ENCODE data around the gene GUCY2D.
A peak's percentile ranks its signal among the peaks of the same experiment; 100 is the strongest.
"Not testable (repeated sequence)": the region's sequence is repeated elsewhere in the genome, so short reads cannot be mapped to it uniquely, and the experiment has no call there.

The GUCY2D gene

DNA sequence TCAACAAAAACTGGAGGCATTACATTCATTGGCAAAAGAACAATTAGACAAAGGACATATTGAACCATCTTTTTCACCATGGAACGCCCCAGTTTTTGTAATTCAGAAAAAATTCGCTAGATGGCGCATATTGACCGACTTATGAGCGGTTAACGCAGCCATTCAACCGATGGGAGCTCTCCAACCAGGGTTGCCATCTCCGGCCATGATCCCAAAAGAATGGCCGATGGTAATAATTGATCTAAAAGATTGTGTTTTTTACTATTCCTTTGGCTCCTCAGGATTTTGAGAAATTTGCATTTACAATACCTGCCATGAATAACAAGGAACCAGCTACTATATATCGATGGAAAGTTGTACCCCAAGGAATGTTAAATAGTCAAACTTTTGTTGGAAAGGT, 57.9 kb downstream of the GUCY2D start:
- no peak overlapping the region for H3K4me3 ChIP-seq (ENCODE audit: low read depth, low read length)
- peak; percentile 67 for TF ChIP-seq CTCF (IDR thresholded peaks at IDR 0.05; ENCODE audit: low read depth, low read length, missing control alignments)
- peak; percentile 39 for DNase-seq (ENCODE audit: low read depth)

DNA sequence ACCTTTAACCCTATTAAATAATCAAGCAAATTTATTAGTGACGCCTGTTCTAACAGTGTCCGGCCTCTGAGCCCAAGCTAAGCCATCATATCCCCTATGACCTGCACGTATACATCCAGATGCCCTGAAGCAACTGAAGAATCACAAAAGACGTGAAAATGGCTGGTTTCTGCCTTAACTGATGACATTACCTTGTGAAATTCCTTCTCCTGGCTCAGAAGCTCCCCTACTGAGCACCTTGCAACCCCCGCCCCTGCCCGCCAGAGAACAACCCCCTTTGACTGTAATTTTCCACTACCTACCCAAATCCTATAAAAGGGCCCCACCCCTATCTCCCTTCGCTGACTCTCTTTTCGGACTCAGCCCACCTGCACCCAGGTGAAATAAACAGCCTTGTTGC, 59.4 kb downstream of the GUCY2D start:
- H3K4me3 ChIP-seq (ENCODE audit: low read depth, low read length); DNase-seq (ENCODE audit: low read depth): not testable (repeated sequence)

- TF ChIP-seq CTCF (IDR thresholded peaks at IDR 0.05; ENCODE audit: low read depth, low read length, missing control alignments), result no peak
- no peak for DNase-seq (ENCODE audit: low read depth)
- no peak overlapping the region for H3K4me3 ChIP-seq (ENCODE audit: low read depth, low read length)
Observed at GRCh38 chr17:8062435-8062806, 60.0 kb downstream of the GUCY2D start.

DNA sequence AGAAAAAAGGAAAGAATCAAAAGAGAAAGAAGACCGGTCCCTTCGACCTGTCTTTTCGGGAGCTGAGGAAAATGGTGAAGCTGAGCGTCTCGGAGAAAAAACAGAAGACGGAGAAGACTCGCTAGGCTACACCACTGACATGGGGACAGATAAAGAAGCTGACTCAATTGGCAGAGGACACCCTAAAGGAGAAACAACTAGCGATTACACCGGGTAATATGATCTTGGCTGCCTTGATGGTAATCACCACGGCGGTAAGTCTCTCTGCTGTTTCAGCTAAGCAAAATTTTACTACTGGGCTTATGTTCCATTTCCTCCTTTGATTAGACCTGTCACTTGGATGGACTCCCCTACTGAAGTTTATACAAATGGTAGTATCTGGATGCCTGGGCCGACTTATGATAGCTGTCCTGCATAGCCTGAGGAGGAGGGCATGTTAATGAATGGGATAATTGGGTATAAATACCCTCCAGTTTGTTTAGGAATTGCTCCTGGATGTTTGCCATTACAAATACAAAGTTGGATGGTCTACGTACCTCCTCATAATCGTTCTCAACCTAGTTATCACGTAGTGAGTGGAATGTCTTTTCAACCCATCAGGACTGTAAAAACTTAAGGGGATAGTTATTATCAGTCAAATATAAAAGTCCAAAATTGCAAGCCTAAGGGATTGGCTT, 60.5 kb downstream of the GUCY2D start:
- no peak overlapping the region for H3K4me3 ChIP-seq (ENCODE audit: low read depth, low read length)

DNA sequence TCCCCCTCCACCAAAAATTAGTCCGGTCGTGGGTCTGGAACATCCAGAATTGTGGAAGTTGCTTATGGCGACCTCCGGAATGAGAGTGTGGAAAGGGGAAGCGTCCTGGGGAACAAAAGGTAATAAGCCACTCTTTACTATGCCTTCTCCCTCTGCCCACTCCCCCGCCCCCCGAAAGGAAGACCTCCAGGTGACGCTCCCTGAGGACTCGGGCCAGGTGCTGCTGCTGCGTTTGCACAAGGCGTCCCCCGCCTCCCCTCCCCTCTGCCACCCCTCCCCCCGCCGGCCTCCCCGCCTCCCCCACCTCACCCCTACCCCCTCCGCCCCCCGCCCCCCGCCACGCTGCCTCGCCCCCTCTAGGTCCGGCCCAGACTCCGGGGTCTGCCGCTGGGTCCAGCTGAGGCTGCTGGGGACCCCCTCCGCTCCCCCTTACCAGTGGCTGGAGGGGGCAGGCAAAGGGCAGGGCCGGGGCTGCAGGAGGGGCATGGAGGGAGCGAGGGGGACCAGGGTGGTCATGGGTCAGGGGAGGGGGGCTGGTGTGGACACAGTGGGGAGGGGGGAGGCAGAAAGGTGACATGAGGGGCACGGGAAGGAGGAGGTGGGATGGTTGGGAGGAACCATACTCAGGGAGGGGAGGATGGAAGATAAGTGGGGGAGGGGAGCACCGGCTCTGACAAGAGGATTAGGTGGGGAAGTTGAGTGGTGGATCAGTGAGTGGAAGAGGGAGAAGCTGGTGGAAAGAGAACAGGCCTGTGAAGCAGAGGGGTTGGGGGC, 61.5 kb downstream of the GUCY2D start:
- no peak for TF ChIP-seq CTCF (IDR thresholded peaks at IDR 0.05; ENCODE audit: low read depth, low read length, missing control alignments)

More for the DNA sequence above, 60.5 kb downstream of the GUCY2D start:
- TF ChIP-seq CTCF (IDR thresholded peaks at IDR 0.05; ENCODE audit: low read depth, low read length, missing control alignments), result no peak
- DNase-seq (ENCODE audit: low read depth), result no peak

GRCh38 chr17:8064561-8065019, 62.2 kb downstream of the GUCY2D start:
- no peak for DNase-seq (ENCODE audit: low read depth)
- no peak overlapping the region for H3K4me3 ChIP-seq (ENCODE audit: low read depth, low read length)
- no peak for TF ChIP-seq CTCF (IDR thresholded peaks at IDR 0.05; ENCODE audit: low read depth, low read length, missing control alignments)

More for the DNA sequence above, 61.5 kb downstream of the GUCY2D start:
- no peak for DNase-seq (ENCODE audit: low read depth)
- H3K4me3 ChIP-seq (ENCODE audit: low read depth, low read length), result no peak overlapping the region

DNA sequence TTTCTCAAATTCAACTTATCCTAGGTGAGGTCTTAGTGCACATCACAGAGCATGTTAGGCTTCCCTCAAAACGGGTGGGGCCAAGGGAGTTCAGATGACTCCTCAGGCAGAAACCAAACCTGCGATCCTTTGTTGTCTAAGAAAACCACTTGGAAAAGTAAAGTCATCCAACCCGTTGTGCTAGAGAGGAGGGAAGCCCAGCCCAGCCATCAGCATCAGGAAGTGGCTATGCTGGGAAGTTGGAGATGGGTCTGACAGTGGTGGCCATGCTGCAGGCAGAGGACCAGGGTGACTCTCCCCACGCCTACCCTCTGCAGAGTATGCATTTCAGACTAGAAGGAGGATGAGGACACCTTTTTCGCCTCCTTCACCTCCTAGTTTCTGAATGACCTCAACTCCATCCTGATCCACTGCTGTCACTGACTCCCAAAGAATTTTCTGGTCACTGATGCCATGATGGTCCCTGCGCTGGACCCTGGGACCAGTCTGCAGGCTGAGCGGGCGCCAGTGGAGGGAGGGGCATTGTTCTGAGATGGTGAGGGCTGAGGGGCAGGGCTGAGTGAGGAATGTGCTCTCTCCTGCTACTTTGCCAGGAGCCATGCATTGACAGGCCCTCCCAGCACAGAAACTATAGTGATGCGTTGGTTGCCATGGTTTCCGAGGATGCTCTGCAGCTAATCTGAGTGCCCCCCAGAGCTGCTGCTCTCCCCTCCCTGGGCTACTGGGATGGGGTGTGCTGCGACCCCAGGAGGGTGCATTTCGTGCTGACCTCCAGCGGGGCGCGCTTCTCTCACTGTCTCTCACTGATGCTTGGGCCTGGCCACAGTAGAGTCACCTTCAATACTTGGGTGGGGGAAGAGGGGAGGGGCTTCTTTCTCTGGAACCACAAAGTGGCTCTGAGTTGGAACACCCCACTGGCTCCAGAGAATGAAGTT, 64.7 kb downstream of the GUCY2D start:
- TF ChIP-seq CTCF (IDR thresholded peaks at IDR 0.05; ENCODE audit: low read depth, low read length, missing control alignments), result no peak
- no peak overlapping the region for H3K4me3 ChIP-seq (ENCODE audit: low read depth, low read length)
- DNase-seq (ENCODE audit: low read depth), result no peak

Measured in GM12864 (cell line).